Measurements from ENCODE around the gene CD52. TPM values are rescaled to one million over a fixed set of nuclear protein-coding genes. Genes with fewer than 3 reads are reported as not detected.
A peak's percentile ranks its signal among the peaks of the same experiment; 100 is the strongest.
"Not testable (repeated sequence)": the region's sequence is repeated elsewhere in the genome, so short reads cannot be mapped to it uniquely, and the experiment has no call there.

The CD52 gene
- total and polyA plus RNA-seq, 11 donors: 1.6 to 89.9 (median 6.5) TPM; not detected in 1

DNA sequence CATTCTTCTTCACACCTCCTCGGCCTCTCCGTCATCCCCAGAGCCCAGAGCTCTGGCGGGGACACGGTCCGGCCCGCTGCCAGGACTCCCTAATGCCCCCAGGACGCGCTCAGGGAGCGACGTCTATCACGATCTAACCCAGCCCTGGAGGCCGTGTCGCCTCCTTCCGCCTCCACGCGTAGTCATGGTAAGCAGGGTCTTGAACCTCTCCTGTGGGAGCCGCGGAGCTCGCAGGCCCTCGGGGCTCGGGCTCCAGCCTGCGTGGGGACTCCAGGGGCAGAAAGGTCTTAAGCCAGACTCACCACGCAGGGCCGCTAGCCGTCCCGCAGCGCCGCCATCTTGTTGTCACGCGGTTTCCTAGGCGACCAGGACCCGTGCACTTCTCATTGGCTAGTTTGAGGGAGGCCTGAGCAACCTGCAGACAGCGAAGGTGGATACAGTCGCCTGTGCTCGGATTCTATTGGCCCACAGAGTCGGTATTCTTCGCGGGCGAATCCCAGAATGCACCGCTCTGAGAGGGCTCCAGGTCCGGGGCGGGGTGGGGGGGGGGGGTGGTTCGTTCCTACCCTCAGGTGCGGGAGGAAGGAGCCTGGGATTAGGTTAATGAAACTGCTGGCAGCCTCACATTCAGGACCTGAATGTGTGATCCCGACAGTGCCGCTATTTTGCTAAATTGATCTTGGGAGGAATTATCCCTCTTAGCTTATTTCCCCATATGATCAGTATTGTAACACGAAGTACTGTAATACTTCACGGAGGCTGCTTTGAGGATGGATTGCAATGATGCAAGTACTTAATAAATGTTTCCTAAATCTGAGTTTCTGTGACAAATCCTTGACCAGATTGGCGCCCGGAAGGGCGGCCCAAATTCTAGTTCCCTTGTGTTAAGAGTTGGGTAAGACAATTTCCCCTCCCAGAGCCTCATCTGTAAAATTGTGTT is 11.2 kb upstream of the CD52 start, which contains the start of gene UBXN11:
UBXN11 (minus strand) TSS at position 347 of the 940 bp plus-strand sequence. CDS start 3,753 bp downstream, outside the sequence.
- peaks cover 3 to 60% (median 16%) of the 10 kb centered on the region in 12 donors for H3K4me1 ChIP-seq
- H3K4me3 ChIP-seq: peak within 1 kb of the TSS; percentile 62 to 82 (median 77)
- H3K36me3 ChIP-seq: no peaks in the 10 kb centered on the region
- 3 to 5% (median 4%) methylated on average over 38 to 51 of the region's 51 CpGs for WGBS, 4 donors
- H3K27me3 ChIP-seq: no peaks in the 10 kb centered on the region
- DNase-seq: peak; percentile 89 to 95 (median 92)
- no peak for TF ChIP-seq POLR2A (IDR thresholded peaks at IDR 0.05)
- ATAC-seq: peak; percentile 96 to 98 (median 98)
- H3K9me3 ChIP-seq: no peaks in the 10 kb centered on the region
- peak within 1 kb of the TSS in 10 of 12 donors; percentile 28 to 93 (median 59) for H3K27ac ChIP-seq
- intact Hi-C loops (cut with DNase I): no loop called here

DNA sequence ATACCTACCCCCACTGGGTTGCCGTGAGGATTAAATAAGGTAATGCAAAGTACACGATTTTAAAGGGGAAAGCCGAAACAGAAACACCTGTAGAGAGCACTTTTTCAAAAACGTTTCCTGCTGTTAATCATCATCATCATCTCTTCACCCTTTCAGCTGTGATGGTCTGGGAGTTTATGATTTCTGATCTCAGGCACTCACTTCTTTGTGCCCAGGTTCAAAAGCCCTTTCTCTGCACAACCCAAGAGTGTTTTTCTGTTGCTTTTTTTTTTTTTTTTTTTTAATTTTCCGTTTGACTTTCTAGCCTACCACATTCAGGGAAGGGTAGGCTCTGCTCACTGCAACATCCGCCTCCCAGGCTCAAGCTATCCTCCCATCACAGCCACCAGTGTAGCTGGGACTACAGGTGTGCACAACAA is 10.4 kb upstream of the CD52 start:
- DNase-seq (no peak), ATAC-seq (no peak)
- Histone ChIP-seq H3K27ac (peak overlapping the region in 7 of 12 donors; percentile 25 to 93 (median 46)), H3K4me3 (peak overlapping the region in 1 of 12 donors; percentile 78), H3K27me3 (no peaks in the 10 kb centered on the region), H3K9me3 (no peaks in the 10 kb centered on the region), H3K36me3 (no peaks in the 10 kb centered on the region), H3K4me1 (peaks cover 3 to 56% (median 15%) of the 10 kb centered on the region in 12 donors)
- 53 to 64% (median 57%) methylated on average over 6 of the region's 6 CpGs for WGBS, 4 donors
- TF ChIP-seq POLR2A (IDR thresholded peaks at IDR 0.05): no peak
- TF ChIP-seq, protein P1, sequence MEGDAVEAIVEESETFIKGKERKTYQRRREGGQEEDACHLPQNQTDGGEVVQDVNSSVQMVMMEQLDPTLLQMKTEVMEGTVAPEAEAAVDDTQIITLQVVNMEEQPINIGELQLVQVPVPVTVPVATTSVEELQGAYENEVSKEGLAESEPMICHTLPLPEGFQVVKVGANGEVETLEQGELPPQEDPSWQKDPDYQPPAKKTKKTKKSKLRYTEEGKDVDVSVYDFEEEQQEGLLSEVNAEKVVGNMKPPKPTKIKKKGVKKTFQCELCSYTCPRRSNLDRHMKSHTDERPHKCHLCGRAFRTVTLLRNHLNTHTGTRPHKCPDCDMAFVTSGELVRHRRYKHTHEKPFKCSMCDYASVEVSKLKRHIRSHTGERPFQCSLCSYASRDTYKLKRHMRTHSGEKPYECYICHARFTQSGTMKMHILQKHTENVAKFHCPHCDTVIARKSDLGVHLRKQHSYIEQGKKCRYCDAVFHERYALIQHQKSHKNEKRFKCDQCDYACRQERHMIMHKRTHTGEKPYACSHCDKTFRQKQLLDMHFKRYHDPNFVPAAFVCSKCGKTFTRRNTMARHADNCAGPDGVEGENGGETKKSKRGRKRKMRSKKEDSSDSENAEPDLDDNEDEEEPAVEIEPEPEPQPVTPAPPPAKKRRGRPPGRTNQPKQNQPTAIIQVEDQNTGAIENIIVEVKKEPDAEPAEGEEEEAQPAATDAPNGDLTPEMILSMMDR (IDR thresholded peaks at IDR 0.05): no peak
- intact Hi-C loops (cut with DNase I): no loop called here

DNA sequence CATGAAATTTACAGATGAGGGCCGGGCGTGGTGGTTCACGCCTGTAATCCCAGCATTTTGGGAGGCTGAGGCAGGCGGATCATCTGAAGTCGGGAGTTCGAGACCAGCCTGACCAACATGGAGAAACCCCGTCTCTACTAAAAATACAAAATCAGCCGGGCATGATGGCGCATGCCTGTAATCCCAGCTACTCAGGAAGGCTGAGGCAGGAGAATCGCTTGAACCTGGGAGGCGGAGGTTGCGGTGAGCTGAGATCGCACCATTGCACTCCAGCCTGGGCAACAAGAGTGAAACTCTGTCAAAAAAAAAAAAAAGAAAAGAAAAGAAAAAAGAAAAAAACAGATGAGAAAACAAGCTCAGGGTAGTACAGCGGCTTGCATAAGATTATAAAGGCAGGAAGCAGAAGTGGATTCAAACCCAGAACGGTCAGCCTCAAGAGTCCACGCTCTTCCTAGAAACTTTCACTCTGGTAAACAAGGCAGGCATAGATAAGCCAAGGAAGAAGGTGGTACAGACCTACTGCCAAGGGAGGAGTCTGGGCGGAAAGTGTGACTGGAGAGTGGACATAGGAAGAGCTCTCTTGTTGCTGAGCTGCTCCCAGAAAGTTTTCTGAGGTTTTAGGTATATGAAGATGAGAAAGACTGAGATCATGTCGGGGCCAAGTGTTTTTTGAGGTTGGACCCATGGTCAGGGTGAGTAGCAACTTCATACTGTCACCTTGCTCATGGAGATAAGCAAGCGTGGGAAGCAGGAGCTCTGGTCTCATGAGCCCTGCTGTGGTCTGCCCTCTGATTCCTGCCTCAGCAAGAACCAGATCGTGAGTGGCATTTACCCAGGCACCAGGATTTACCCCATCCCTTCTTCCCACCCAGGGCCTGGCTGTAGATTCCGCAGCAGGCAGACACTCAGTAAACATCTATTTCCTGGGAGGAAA is 9.5 kb upstream of the CD52 start:
- H3K27me3 ChIP-seq; intact Hi-C loops (cut with DNase I); H3K9me3 ChIP-seq; H3K36me3 ChIP-seq; DNase-seq; ATAC-seq: not testable (repeated sequence)
- WGBS, 4 donors: 83 to 88% (median 85%) methylated on average over 21 of the region's 21 CpGs
- H3K4me3 ChIP-seq: peak overlapping the region in 1 of 12 donors; percentile 26
- peak overlapping the region in 1 of 12 donors; percentile 93 for H3K27ac ChIP-seq
- peaks cover 0 to 47% (median 10%) of the 10 kb centered on the region in 12 donors for H3K4me1 ChIP-seq

DNA sequence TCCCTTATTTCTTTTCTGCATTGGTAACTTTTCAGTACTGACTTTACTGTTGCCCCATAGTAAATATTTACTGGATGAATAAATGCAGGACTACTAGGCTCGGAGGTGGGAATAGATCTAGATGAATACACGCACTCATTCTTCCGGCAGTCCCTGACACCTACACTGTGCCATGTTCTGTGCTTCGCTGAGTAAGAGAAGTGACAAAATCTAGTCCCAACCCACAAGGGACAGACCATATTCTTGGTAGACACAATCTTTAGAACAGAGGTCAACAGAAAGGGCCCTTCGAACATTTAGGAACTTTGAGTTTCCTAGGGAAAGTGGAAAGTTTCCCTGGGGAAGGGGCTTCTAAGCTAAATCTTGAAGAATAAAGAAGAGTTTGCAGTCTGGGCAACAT is 3.3 kb upstream of the CD52 start:
- WGBS, 4 donors: 85 to 95% (median 92%) methylated on average over 5 of the region's 5 CpGs
- ATAC-seq: no peak
- H3K27ac ChIP-seq: peak overlapping the region in 1 of 12 donors; percentile 88
- TF ChIP-seq, protein P1 (IDR thresholded peaks at IDR 0.05): no peak
- TF ChIP-seq POLR2A (IDR thresholded peaks at IDR 0.05): no peak
- intact Hi-C loops (cut with DNase I): loop anchor here in 1 of 10 donors (10.0 kb wide), 1 partner anchor 280 kb away; no protein-coding TSS in a partner anchor
- H3K4me1 ChIP-seq: peaks cover 0 to 59% (median 0%) of the 10 kb centered on the region in 12 donors
- H3K9me3 ChIP-seq: no peaks in the 10 kb centered on the region
- no peaks in the 10 kb centered on the region for H3K27me3 ChIP-seq
- no peaks in the 10 kb centered on the region for H3K36me3 ChIP-seq
- DNase-seq: no peak
- no peak overlapping the region for H3K4me3 ChIP-seq
